Sigmoid colon (tissue), 4 donors: ENCODE measurements around the gene ANTXRL.

Source experiments
- EP300 ChIP-seq, 4 donors: sonication (generic); formaldehyde crosslinking; IDR thresholded peaks; one replicate each; pipeline ENCODE4 v1.6.1; 2017; ENCODE audit warnings: antibody characterized with exemption in 4 of 4
- TF ChIP-seq, protein P1 (sequence below), 4 experiments: fragments of 450-650 bp in 3 of 4; fragments of 200-600 bp in 1 of 4; IDR thresholded peaks; one replicate each; pipeline ENCODE4 v1.5.1; 2016 to 2019; ENCODE audit warnings: antibody characterized with exemption in 4 of 4, mild to moderate bottlenecking in 3 of 4, moderate library complexity in 2 of 4

DNA sequence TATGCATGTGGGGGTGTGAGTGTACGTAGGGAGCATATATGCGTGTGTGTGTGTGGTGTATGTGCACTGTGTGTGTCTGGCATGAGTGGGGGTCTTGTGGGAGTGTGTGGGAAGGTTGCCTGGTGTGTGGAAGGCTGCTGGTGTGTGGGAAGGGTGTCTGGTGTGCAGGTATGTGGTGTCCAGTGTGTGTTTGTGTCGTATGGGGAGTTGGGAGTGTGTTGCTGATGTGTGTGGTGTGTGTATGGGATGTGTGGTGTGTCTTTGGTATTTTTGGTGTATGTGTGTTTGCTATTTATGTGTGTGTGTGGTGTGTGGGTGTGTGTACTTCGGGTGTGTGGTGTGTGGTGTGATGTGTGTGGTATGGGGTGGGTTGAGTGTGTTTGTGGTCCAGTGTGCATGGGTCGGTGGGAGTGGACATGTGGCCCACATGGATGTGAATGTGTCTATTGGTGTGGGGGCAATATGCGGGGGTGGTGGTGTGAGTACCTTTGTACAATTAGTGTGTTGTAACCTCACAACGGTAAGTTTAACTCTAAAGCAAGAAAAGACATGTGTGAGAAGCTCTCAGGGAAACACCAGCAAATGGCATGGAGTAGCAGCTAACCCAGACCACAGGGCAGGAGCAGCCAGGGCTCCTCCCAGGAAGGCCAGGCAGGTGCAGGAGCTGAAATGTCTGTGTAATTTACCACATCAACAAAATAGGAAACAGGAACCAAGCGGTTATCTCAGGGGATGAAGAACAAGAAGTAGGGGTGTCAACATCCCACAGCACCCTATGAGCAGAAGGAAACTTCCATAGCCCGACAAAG, 11.9 kb downstream of the ANTXRL start:
- TF ChIP-seq, protein P1, sequence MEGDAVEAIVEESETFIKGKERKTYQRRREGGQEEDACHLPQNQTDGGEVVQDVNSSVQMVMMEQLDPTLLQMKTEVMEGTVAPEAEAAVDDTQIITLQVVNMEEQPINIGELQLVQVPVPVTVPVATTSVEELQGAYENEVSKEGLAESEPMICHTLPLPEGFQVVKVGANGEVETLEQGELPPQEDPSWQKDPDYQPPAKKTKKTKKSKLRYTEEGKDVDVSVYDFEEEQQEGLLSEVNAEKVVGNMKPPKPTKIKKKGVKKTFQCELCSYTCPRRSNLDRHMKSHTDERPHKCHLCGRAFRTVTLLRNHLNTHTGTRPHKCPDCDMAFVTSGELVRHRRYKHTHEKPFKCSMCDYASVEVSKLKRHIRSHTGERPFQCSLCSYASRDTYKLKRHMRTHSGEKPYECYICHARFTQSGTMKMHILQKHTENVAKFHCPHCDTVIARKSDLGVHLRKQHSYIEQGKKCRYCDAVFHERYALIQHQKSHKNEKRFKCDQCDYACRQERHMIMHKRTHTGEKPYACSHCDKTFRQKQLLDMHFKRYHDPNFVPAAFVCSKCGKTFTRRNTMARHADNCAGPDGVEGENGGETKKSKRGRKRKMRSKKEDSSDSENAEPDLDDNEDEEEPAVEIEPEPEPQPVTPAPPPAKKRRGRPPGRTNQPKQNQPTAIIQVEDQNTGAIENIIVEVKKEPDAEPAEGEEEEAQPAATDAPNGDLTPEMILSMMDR (IDR thresholded peaks at IDR 0.05), result no peak
- TF ChIP-seq EP300 (IDR thresholded peaks at IDR 0.05), result no peak
